ENCODE data around the gene DCP1B.
"Not testable (repeated sequence)": the region's sequence is repeated elsewhere in the genome, so short reads cannot be mapped to it uniquely, and the experiment has no call there.

Gene DCP1B

DNA sequence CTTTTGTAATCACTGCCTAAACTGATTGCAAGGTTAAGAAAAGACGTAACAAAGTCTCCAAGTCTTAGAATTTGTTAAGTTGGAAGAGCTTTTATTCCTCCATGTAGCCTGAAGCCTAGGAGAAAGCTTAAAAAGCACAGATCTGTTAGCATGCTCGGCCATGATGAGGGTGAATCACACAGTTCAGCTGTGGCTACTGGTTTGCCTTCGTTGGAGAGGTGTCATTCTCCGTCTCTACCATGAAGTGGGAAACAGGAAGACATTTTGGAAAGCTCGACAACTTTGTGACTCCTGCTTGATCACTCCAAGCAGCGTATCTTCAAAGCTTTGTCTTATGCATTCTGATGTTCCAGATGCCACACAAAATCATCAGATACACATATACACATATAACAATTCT is 27.1 kb downstream of the DCP1B start:
- DNase-seq (ENCODE audit: low read depth in 3 of 3, low spot score in 1 of 3), result no peak

DNA sequence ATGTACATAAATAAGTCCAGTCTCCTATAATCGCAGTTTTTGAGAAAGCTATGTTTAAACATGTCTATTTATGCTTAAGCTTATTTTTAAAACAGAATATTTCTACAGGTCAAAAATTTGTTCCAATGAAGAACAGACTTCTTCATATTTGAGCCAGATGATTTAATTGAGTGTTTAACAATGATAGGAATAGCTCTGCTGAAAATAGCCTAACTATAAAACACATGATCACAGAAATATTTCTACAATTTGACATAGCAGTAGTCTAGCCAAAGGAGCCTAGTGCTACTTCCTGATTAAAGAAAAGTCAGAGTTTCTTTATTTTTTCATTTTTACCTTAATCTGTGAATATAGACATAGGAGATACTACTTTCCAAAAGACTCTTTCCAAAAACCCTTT is 29.4 kb downstream of the DCP1B start:
- DNase-seq (ENCODE audit: low read depth in 3 of 3, low spot score in 1 of 3), result no peak

DNA sequence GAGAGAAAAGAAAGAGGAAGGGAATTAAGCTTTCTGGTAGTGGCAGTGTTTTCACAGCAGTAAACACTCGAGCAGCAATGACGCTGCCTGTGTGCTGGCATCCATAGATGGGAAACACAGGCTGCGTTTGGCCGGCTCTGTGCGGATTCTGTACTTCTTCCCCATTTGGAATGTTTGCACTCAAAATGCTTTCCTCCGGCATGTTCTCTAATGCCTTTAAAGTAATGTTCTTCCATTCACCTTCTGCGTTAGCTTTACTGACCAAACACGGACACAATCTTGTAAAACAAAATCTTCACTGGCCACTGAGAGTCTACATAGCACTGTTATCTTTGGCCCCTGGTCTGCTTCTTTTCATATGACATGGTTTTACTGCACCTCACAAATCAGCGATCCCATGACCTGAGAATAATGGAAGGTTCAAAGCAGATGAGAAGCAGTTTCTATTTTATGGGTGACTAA is 31.4 kb downstream of the DCP1B start:
- no peak for DNase-seq (ENCODE audit: low read depth in 3 of 3, low spot score in 1 of 3)

DNA sequence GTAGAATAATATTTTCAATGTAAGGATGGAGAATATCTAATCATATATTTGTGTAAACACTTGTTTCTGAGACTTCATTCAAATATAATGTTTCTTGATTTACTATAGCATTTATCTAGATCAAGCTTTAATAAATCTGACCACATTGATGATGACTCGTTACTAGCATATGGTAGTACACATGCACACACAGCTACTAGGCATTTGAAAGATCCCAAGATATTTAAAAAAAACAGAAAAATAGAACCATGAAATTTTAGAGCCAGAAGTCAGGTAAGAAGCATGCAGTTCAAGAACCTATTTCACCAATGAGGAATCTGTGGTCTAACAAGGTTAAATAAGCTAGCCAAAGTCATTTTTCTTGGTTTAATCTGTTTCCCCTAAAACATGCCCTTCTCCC is 32.0 kb downstream of the DCP1B start:
- no peak for DNase-seq (ENCODE audit: low read depth in 3 of 3, low spot score in 1 of 3)

DNA sequence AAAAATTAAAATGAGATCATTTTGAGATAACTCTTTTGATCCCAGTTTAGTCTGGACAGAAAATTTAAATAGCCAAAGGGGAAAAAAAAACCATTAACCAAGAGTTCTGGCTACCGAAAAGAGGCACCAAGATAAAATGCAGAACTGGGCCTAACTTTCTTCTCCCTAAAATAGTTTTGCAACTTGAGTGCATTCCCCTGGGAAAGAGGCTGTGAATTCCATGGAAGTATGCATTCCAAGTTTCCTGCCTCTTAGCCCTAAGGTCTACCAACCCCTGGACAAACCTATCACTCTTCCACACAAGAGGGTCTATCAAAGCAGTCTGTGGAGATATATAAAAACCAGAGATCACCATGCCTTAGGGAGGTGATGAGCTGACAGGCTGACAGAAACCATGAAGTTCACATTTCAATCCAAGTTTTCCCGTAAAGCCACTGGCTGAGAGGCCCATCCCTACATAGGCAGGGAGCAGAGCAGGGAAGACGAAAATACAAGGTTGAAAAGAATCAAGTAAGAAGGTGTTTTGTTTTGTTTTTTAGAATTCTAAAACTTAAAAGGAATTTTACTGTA is 33.8 kb downstream of the DCP1B start:
- DNase-seq (ENCODE audit: low read depth in 3 of 3, low spot score in 1 of 3), result no peak

- no peak for DNase-seq (ENCODE audit: low read depth in 3 of 3, low spot score in 1 of 3)
These were observed 37.6 kb downstream of the DCP1B start for GRCh38 chr12:1966561-1967226.

DNA sequence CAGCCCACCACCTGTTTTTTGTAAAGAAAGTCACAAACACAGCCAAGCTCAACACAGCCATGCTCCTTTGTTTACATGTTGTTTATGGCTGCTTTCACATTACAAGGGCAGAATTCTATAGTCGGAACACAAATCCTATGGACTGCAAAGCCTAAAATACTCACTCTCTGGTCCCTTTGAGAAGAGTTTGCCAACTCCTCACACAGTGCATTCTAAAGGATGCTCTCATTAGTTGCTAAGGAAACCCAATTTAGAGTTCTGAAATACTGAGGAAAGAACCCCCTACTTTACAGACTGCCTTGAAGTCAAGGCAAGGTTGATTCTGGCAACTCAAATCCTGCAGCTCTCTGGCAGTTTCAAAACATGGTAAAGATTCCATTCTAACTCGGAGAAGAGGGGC is 38.3 kb downstream of the DCP1B start:
- no peak for DNase-seq (ENCODE audit: low read depth in 3 of 3, low spot score in 1 of 3)

GRCh38 chr12:1962051-1963020 is 41.9 kb downstream of the DCP1B start:
- no peak for DNase-seq (ENCODE audit: low read depth in 3 of 3, low spot score in 1 of 3)

DNA sequence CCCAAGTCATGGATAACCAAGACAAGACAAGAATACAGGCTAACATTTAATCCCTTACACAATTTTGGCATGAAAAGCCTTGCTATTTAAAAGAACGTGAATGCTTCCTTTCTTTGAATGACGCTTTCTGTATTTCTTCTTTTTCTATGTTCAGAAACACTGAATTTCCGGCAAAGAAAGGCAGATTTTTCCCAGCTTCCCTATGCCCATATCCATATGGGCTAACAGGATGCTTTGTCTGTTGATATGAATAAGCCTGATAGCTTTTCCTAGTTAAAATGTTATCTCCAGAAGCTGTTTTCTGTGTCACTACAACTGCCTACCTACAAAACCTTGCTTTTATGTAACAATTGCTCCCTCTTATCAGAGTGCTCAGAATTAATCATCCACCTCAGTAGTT is 47.5 kb downstream of the DCP1B start:
- no peak for DNase-seq (ENCODE audit: low read depth in 3 of 3, low spot score in 1 of 3)

GRCh38 chr12:1949771-1950470 is 54.3 kb downstream of the DCP1B start:
- no peak for DNase-seq (ENCODE audit: low read depth in 3 of 3, low spot score in 1 of 3)

DNA sequence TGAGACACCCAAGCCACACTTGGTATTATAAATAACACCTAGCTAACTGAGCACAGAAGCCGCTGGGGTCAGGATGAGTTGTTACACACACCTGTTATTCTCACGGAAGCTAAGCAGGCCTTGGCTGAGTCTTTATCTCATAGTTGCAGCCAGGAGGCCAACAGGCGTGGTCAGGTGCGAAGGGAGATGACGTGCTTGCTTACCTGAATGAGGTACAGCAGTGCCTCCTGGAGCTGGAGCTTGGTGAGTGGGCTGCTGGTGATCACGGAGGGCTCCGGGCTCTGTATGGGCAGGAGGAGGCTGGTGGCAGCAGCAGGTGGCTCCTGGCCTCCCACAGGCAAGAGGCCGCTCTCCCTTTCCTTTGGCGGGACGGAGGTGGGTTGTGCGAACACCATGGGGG is 55.4 kb downstream of the DCP1B start:
- DNase-seq (ENCODE audit: low read depth in 3 of 3, low spot score in 1 of 3), result no peak

DNA sequence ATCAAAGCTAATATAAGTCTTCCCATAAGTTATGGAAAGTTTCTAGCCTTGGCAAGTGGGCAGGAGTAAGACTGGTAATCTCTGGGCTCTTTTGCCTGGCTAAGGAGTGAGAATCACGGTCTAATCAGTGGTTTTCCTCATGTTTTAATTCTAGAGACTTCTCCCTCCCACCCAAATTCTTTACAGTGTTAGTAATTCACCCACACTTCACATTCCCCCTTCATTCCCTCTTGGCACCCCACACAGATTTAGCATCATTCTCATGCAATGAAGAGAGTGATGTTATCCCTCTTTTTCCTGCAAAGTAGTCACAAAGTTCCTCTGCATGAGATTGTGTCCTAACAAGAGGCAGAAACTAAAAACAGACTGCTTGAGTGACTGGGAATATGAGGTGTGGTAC is 57.2 kb downstream of the DCP1B start:
- no peak for DNase-seq (ENCODE audit: low read depth in 3 of 3, low spot score in 1 of 3)

- DNase-seq (ENCODE audit: low read depth in 3 of 3, low spot score in 1 of 3), result no peak
These were observed 58.0 kb downstream of the DCP1B start for GRCh38 chr12:1946296-1946695.

- DNase-seq (ENCODE audit: low read depth in 3 of 3, low spot score in 1 of 3), result not testable (repeated sequence)
These were observed 58.8 kb downstream of the DCP1B start for GRCh38 chr12:1945502-1945901.

GRCh38 chr12:1939801-1940607 is 64.3 kb downstream of the DCP1B start:
- peak; percentile 78 to 93 (median 84) for DNase-seq (ENCODE audit: low read depth in 3 of 3, low spot score in 1 of 3)

DNA sequence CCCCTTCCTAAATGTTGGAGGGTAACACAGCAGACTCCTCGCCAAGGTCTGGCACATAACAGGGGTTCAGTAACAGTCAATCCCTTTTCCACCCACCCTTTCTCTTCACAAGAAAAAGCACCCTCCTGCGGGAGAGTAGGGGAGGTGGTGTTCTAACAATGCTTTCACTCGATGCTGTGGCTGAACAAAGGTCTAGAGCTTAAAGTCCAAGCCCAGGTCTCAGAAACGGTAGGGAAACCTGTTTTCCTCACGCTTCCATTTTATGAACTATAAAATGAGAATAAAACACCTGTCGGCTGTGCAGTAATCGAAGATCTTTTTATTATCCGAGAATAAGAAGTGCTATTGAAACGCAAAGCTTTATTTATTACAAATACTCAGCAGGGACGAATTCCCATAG is 64.9 kb downstream of the DCP1B start:
- no peak for DNase-seq (ENCODE audit: low read depth in 3 of 3, low spot score in 1 of 3)

DNA sequence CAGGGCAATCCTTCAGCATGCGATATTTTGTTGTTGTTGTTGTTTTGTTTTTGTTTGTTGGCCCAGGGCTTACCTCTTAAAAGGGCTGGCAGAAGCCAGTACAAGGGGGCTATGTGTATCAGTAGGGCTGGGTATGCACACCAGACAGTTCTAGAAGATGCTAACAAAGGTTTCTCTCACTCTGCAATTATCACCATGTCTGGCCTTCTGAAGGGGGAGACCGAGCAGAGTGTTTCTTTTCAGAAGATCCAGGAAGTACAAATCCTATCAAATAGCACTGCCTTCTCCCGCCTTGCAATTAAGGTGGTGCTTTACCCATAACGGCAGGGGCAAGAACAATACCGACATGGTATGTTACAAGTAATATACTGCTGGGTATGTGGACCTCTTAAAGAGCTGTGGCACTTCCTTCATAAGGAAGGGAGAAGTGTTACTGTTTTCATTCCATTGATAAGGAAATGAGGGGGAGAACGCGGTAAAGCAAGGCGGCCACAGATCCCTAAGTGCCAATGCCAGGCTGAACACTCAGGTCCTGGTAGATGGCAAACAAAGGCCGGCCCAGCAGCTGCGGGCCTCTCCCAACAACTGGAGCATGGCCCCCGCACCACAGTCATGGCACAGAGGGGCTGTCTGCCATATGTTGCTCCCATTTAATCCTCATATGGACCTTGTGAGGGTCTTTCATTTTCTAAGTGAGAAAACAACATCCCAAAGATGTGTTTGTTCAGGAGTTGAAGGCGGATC is 66.6 kb downstream of the DCP1B start:
- no peak for DNase-seq (ENCODE audit: low read depth in 3 of 3, low spot score in 1 of 3)

DNA sequence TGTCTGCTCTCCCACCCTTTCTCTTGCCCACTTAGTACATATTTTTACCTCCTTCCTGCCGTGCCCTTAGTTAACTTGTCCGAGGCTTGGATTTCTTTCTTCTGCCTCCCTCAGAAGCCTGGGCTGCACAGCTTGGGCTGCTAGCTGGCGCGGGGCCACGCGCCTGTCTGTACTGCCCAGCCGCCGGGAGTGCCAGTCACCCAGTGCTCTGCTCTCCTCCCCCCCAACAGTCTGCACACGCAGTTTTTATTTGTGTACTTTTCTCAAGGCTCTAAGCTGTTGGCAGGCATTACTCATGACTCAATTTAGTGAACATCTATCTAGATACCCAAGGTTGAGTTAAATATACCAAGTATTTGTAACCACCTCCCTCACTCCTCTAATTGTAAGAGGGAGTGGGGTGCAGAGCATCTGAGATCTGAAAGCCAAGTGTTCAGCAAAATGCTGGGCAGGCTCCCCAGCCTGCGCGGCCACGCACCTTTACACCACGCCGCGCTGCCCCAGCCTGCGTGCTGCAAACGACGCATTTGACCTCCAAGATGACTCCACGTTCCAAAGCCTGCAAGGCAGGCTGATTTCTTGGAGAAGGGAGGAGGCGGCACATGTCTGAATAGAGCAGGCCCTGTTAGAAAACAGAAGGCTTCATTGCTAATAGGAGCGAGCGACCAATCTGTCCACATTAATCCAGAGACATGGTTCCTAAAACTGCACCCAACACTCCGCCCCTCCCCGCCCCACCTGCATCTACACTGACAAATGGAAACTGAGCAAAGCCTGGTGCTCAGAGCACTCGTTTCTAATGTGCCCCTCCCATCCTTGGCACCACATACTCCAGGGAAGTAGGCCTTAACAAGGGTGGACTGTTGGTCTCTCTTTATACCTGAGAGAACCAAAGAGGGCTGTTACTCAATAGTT is 67.6 kb downstream of the DCP1B start:
- DNase-seq (ENCODE audit: low read depth in 3 of 3, low spot score in 1 of 3), result no peak
